ENCODE measurements around the gene POLR3A.
A peak's percentile ranks its signal among the peaks of the same experiment; 100 is the strongest.

Gene POLR3A

DNA sequence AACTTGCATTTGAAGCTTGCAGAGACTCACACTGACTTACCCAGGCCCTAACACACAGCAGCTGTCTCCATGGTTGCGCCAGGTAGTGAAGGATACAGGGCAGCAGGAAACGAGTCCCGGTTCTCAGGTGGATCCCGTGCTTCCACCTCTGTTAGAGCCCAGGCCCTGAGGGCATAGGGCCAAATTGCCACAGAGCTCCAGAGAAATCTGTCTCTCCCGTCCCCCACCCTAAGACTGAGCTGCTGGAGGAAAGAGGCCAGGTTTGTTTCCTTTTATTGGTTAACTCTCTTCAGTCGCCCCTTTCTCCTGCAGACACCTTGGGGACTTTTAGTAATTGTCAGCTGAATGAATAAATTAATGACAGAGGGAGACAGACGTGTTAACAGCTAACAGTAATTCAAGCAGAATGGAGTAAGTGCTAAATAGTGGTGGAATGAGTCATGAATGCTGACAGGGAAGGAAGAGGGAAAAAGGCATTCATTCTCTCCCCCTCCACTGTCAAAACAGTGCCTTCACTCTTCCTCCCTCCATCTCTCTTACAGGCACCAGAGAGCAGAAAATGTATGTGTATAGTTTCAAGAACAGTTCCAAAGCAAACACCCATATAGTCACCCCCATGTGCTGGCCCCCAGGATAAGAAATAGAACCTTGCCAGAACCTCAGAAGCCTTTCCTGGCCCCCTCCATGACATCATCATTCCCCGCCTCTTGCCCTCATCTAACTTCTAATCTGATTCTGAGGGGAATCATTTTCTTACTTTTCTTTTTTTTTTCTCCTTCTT is 86.0 kb downstream of the POLR3A start:
- DNase-seq = no peak

DNA sequence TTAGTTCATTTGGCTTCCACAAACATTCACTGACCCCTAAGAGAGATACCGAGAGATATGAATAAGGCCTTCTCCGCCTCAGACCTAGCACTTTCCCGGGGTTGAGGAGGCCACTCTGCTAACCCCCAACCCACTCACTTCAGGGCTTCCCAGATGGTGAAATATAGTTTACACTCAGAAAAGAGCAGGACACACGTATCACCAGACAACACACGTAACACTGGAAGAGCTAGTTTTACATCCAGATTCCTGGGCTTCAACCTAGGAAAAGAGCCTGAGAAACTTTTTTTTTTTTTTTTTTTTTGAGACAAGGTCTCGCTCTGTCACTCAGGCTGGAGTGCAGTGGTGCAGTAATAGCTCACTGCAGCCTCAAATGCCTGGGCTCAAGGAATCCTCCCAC is 87.5 kb downstream of the POLR3A start:
- no peak for DNase-seq

DNA sequence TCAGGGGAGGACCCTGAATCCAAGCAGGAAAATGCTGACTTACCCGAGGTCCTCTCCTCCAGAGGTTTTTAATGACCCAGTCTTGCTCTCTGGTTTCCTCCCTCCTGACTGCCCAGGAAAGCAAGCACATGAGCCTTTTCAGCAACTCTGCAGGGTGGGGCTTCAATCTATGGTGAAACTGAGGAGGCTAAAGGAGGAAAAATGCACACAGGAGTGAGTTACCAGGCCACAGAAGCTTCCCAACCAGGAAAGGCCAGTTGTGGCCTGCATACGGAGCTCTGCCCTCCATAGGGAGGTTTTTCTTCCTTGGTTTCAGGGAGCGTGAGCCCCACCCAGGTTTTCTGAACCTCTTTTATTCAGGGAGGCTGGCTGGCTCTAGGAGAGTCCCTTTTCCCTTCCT is 88.7 kb downstream of the POLR3A start:
- no peak for DNase-seq

DNA sequence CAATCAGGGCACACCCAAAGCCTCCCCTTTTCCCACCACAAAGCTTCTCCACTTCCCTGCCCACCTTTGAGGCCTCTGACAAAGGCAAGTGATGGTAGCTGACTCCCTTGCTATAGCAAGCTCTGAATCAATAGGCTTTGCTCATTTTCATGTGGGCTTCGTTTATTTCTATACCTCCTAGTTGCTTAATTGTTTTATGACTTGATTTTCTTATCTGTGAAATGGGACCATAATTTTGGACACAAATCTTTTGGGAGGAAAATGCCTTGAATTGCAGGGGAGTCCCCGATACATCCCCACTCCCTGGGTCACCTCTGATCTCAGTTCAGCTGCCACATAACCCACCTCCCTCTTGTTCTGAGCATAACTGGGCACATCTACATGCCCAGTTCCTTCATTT is 89.1 kb downstream of the POLR3A start:
- no peak for DNase-seq

DNA sequence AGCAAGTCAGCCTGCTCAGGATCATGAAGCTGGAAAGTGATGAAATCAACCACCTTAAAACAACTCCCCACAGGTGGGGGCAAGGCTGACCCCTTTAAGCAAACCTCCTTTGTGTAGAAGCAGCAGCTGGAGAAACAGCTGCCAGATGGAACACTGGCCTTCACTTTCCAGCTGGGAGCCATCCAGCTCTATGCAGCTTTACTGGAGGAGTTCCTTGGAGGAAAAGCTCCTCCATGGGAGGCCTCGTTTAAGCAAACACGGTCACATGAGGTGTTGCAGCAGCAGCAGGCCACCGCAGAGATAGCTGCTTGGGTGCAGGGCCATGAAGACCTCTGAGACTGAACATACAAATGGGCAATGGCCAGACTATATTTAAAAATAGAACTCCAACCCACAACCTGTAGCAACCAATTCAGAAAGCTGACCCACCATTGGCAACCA is 89.7 kb downstream of the POLR3A start:
- no peak for DNase-seq

DNA sequence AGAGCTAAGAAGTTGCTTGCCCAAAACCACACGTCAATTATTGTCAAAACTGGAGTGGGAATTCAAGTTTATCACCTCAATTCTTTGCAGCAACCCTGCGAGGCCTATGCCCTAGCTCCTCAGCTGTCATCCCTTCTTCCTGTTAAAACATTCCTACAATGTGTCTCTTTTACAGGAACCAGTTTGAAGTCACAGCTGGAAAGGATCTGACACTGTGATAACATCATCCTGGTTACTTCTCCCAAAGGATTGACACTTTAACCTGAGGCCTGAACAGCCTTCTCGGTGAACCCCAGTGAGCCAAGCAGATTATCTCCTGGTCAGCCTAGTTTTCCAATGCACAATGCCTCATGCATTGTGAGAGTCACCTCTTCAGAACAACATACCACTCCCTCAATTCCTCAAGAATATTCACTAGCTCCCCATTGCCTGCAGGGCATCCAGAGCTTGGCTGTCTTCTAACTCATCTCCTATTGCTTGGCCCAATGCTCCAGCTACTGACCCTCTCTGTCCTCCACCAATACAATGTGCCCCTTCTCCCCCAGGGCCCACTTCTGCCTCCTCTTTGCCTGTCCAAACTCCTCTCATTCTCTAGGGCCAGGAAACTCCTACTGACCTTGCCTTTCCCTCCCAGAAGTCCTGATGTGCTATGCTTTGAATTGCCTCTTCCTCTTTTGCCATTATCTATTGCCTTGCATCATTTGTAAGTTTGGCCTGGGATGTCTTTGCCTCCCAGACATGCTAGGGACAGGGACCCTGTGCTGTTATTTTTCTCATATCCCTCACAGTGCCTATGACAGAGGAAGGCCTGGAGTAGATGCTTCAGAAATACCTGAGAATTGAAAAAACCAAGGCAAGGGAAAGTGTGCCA is 92.4 kb downstream of the POLR3A start:
- DNase-seq = no peak

DNA sequence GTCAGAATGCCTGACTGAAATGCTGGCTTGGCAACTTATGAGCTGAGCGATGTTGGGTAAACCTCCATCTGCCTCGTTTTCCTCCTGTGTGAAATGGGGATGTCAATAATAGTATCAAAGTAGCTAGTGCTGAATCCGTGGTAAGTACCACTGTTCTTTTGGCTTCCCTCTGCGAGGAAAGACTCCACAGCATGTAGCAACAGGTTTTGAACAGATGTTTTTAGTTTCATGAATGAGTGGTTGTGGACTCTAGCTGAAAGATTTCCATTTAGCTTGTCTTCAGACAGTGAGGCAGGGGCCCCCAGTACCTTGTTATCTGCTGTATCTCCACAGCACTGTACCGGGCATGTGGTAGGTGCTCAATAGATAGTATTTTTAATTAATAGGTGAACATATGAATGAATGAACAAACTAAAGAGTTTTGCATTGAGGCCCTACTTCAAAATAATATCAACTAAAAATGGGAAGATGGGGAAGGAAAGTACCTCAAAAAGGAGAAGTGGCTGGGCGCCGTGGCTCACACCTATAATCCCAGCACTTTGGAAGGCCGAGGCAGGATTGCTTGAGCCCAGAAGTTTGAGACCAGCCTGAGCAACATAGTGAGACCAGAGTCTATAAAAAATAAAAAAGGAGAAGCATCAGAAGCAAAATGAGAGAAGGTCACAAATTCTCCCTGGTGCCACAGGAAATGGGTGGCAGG is 97.1 kb downstream of the POLR3A start:
- DNase-seq = no peak

DNA sequence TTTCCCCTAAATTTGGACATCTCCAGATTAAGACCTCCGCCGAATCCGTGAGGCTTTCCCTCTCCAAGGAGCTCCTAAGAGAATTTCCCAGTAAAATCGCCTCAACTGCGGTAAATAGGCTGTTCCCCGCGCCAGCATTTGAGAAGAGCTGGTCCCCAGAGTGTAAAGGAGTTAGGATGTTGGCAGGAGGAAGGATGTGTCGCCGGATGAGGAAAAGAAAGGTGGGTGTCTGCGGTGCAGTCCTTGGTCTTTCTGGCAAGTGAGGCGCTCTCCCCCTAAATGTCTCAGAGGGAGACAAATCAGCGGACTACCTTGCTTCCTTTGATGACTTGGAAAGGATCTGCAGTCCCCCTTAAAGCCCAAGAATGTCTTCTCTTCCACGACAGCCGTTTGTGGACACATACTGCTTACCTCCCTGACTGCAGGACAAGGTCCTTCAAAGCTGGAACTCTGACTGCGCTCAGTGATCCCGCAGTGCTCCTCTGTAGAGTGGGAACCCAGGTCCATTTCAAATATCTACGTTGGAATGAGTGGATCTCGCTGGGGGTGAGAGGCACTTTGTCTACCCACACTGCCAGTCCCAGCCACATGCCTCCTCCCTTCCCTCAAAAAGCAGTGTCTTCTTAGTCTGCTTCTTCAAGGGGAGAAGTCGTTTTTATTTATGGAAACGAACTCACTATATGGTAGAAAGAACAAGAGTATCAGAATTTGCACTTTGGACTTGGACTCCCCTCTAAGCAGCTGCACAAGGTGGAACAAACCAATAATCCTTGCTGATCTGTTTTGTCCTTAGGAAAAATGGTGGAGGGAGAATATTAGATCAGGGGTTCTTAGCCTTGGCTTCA is 101.7 kb downstream of the POLR3A start:
- DNase-seq = no peak

DNA sequence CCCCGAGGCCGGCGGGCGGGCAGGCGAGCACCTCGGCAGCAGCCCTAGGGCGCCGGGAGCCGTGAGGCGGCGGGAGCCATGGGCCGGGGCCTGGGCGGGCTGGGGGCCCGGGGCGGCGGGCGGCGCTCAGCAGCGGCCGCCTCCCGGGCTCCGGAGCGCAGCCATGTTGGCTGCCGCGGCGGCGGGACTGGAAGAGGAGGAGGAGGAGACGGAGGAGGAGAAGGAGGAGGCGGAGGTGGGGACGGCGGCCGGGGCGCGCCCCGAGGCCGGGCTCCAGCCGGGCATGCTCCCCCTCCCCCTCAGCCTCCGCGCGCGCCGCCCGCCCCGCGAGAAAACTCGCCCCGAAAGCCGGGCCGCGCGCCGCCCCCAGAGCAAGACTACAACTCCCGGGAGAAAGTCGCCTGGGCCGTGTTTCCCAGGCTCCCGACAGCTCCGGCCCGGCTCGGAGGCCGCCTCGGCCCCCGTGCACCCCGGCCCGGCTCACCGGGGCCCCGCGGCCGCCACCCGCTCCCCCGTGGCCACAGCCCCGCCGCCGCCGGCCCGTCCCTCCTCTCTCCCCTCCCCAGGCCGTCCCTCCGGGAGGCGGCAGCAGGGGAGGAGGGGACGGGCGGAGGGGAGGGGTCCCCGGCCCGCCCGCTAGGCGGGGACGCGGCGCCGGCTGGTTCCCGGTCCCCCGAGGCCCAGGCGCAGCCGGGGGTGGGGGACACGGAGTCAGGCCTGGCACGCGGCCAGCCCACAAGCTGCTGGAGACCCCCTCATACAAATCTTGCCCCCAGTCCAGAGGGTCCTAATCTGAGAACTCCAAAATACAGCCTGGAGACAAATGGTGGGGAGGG is 102.5 kb downstream of the POLR3A start, which contains the start of gene DLG5:
TSS of gene DLG5 (minus strand) at position 190 of the 836 bp plus-strand sequence. CDS start 235 bp downstream, outside the sequence.
- peak in 2 of 5 experiments; percentile 10 to 36 for DNase-seq

DNA sequence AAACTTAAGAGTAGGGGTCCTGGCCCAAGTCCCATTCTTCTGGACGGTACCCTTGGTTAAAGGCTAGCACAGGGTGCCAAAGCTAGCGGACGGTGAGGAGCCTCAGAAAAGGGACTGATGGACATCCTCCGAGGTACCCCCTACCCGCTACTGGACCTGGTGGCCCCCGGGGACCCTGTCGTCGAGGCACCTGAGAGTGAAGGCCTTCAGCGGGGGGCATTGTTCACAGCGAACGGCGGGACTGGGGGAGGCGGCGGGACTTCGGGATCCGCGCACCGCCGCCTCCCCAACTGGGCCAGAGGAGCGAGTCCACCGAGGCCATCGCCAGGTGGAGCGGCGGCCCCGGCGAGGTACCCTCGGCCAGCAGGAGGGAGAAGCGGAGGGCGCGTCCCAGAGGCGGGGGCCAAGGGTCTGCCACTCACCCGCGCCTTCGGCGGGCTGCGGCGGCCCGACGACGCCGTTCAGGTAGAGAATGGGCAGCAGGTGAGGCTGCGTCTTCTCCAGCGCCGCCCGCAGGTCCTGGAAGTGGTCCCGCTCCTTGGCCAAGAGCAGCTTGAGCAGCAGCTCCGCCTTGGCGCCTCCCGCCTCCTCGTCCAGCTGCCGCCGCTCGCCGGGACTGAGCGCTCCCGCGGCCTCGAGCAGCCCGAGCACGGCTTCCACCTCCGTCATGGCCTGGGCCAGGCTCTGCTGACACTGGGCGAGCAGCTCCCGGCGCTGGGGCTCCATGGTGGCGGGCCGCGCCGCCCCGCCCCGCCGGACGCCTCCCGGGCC is 103.3 kb downstream of the POLR3A start:
- peak in 2 of 5 experiments; percentile 14 to 33 for DNase-seq

DNA sequence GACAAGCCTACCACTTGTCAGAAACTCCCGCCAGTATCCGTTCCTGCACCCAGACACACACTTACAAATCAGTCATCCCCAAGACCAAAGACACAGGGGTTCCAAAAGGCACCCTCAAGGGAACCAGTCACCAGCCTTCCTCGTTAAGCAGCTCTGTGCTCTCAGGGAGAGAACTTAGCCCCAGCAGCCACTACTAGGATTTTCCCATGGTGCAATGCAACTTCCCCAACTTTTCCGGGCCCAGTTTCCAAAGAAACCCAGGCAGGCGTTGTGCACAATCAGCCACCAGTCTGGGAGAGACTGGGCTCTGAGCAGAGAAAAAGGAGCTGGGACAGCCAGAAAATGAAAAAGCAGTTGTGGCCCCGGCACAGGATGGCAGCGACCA is 103.9 kb downstream of the POLR3A start:
- DNase-seq = no peak

DNA sequence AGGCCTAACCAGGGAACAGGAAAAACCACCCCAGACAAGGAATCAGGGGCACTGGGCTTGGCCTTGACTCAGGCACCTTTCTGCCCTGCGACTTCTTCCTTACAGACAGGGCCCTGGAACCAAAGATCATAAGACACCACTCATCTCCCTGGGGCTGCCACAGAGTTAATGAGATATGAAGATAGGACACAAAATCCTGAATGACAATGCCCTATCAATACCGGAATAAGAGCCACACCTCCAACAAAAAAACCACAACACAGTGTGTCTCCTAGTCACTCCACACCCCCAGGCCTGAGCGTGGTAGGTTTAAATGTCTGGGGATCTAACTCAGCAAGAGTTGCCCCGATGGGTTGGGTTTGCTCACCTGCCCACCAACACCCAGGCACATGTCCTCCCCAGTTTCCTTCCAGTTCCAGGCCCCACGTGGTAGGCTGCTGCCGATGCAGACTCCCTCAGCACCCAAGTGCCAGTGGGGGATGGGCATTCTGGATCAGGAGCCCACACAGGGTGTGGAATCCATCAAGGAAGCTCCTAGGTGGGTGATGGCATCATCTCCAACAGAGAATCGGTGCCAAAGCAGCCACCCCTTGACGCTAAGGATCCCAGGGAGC is 106.6 kb downstream of the POLR3A start:
- DNase-seq = no peak

DNA sequence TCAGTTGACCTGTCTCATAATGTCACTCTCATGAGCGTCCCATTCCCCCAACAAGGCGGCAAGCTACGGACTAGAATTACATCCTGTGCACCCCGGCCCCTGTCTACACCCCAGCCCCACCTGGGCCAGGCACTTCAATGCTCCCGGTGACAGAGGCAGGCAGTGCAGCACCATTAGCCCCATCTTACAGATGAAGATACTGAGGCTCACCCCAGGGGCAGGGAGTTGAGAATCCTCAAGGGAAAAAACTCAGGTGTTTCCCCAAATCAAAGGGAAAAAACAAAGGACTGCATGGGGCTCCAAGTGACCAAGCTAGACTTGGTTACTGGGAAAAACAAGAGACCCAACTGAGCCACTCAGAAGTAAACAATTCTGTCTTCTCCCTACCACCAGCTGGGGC is 107.3 kb downstream of the POLR3A start:
- no peak for DNase-seq

DNA sequence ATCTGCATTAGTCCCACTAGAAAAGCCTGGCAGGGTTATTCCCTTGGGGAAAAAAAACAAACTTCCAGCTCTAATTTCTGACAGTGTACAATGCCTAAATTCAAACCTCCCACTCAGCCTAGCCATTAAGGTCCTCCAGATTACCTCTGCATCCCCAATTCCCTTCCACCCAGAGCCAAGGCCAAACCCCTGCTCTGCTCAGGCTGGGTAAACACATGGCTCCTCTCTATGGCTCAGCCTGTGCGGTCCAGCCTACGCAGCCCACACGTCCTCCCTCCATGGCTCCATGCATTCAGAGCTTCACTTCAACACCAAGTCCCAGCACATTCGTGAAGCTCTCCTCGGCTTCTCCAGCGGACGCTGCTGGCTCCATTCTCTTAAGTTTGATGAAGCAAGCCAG is 107.9 kb downstream of the POLR3A start:
- DNase-seq = no peak

DNA sequence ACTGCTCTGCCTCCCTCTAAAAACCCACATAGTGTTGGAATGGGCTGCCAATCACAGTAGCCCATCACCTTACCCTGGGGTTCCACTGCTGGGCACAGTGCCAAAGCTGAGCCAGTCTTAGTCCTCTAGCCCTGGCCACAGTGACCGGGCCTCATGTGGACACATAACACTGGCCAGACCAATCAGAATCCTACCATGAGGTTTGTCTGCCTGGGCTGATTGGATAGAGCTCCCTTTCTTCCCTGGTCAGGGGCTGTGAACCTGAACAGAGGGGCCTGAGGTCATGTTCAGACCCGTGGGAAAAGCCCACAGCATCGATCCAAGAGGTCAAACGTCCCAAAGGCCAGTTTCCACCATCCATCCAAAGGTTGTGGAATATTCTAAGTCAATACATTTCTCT is 108.8 kb downstream of the POLR3A start:
- DNase-seq = no peak

DNA sequence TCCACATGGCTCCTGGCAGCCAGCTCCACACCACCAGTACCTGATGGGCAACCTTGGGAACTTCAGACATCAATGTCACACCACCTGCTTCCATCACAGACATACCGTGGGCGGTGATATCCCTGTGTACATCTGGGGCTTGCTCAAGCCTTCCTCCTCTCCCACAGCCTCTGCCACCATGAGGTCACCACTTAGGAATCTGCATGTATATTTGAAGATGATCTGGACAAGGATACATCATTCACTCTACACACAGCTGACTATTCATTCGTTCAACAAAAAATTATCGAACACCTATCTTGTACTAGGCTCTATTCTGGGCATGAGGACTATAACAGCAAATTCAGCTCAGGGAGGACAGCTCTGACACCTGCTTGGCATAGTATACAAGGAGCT is 109.6 kb downstream of the POLR3A start:
- DNase-seq = no peak
